K562 treated with DMSO at 1 percent for 4 hours (cell line): ENCODE data around the gene INSIG2. TPM values are rescaled to one million over a fixed set of nuclear protein-coding genes. Genes with fewer than 3 reads are reported as not detected.

Experiments used
- total RNA-seq: library from RNA; unstranded; fragments of 300-600 nt; gene quantifications from 2 replicates; pipeline ENCODE4 v1.2.3, GENCODE V29; 2022; ENCODE audit not compliant: insufficient read depth

The INSIG2 gene
- 4.0 and 6.7 TPM in 2 replicates for total RNA-seq

GRCh38 chr2:118088051-118089024 lies at the start of gene INSIG2:
TSS of gene INSIG2 (plus strand) at chr2:118088471. CDS start at chr2:118096557, 8,086 bp downstream.

Other genes with a start within 250 kb of the INSIG2 start
- 6.4 and 9.7 TPM in 2 replicates for gene CCDC93, start 74.4 kb upstream of the INSIG2 start, total RNA-seq